Measurements from ENCODE around the gene DOLPP1. TPM values are rescaled to one million over a fixed set of nuclear protein-coding genes. Genes with fewer than 3 reads are reported as not detected.

DOLPP1 gene
- total RNA-seq, 1 donor from 2014 or later = 13.2 TPM

- H3K9me3 ChIP-seq = no peaks in the 10 kb centered on the region
- ATAC-seq (no peak), DNase-seq (no peak)
- intact Hi-C loops (cut with DNase I) = no loop called here
- peaks cover 15% of the 10 kb centered on the region for H3K4me1 ChIP-seq
- no peak overlapping the region for H3K27ac ChIP-seq
- no peaks in the 10 kb centered on the region for H3K27me3 ChIP-seq
- no peak overlapping the region for H3K4me3 ChIP-seq
- no peak for TF ChIP-seq CTCF (IDR thresholded peaks at IDR 0.05)
- H3K36me3 ChIP-seq = no peaks in the 10 kb centered on the region
These were observed 27.3 kb downstream of the DOLPP1 start for GRCh38 chr9:129108083-129108804.

- no peaks in the 10 kb centered on the region for H3K36me3 ChIP-seq
- intact Hi-C loops (cut with DNase I) = no loop called here
- ATAC-seq (no peak), DNase-seq (no peak)
- peaks cover 17% of the 10 kb centered on the region for H3K4me1 ChIP-seq
- H3K27me3 ChIP-seq = no peaks in the 10 kb centered on the region
- H3K9me3 ChIP-seq = no peaks in the 10 kb centered on the region
- H3K4me3 ChIP-seq = no peak overlapping the region
- TF ChIP-seq CTCF (IDR thresholded peaks at IDR 0.05) = no peak
- H3K27ac ChIP-seq = no peak overlapping the region
These were observed 28.1 kb downstream of the DOLPP1 start for GRCh38 chr9:129108805-129109536.

GRCh38 chr9:129109537-129109903, 28.6 kb downstream of the DOLPP1 start:
- ATAC-seq (no peak), DNase-seq (no peak)
- Histone ChIP-seq H3K4me1 (peaks cover 17% of the 10 kb centered on the region), H3K36me3 (no peaks in the 10 kb centered on the region), H3K27ac (no peak overlapping the region), H3K9me3 (no peaks in the 10 kb centered on the region), H3K27me3 (no peaks in the 10 kb centered on the region), H3K4me3 (peak overlapping the region; percentile 89)
- intact Hi-C loops (cut with DNase I) = no loop called here
- no peak for TF ChIP-seq CTCF (IDR thresholded peaks at IDR 0.05)

- peak overlapping the region; percentile 94 for H3K27ac ChIP-seq
- TF ChIP-seq CTCF (IDR thresholded peaks at IDR 0.05) = peak; percentile 5
- peaks cover 17% of the 10 kb centered on the region for H3K4me1 ChIP-seq
- DNase-seq = no peak
- H3K9me3 ChIP-seq = no peaks in the 10 kb centered on the region
- ATAC-seq = peak; percentile 34
- peak overlapping the region; percentile 89 for H3K4me3 ChIP-seq
- no peaks in the 10 kb centered on the region for H3K27me3 ChIP-seq
- no peaks in the 10 kb centered on the region for H3K36me3 ChIP-seq
- intact Hi-C loops (cut with DNase I) = no loop called here
These were observed 29.2 kb downstream of the DOLPP1 start for GRCh38 chr9:129109952-129110739.

GRCh38 chr9:129110740-129111527, 30.0 kb downstream of the DOLPP1 start, which contains the start of the genes CRAT and PTPA:
TSS of gene CRAT (minus strand) at chr9:129110793. CDS start at chr9:129110509, 284 bp downstream.
TSS of gene PTPA (plus strand) at chr9:129111415. CDS start at chr9:129111601, 186 bp downstream.
- Histone ChIP-seq H3K36me3 (no peaks in the 10 kb centered on the region), H3K4me1 (peaks cover 17% of the 10 kb centered on the region), H3K27me3 (no peaks in the 10 kb centered on the region), H3K9me3 (no peaks in the 10 kb centered on the region), H3K27ac (peak within 1 kb of the TSS; percentile 94), H3K4me3 (peak within 1 kb of the TSS; percentile 89)
- intact Hi-C loops (cut with DNase I) = no loop called here
- ATAC-seq (peak; percentile 94), DNase-seq (peak; percentile 99)
- no peak for TF ChIP-seq CTCF (IDR thresholded peaks at IDR 0.05)

All from upper lobe of right lung (tissue), 1 donor.